Neuronal stem cell (in vitro differentiated cells): Measurements from ENCODE around the gene GMDS.

ENCODE experiments used
- DNase-seq: peaks from one replicate; pipeline ENCODE4 v3.0.0-alpha.2; 2013; ENCODE audit warnings: low spot score
- H2AFZ ChIP-seq: one replicate; pipeline ENCODE4 v1.6.1; 2013; ENCODE audit warnings: mild to moderate bottlenecking, low read length, inconsistent platforms
- H2AK5ac ChIP-seq: 2 replicates; pipeline ENCODE4 v1.6.1; 2013; ENCODE audit warnings: low read depth, mild to moderate bottlenecking, inconsistent platforms, low read length, moderate library complexity, mixed read lengths
- H2BK120ac ChIP-seq: 2 replicates; pipeline ENCODE4 v1.6.1; 2013; ENCODE audit warnings: low read depth, mild to moderate bottlenecking, inconsistent platforms, low read length, moderate library complexity, mixed read lengths
- H2BK12ac ChIP-seq: one replicate; pipeline ENCODE4 v1.6.1; 2013; ENCODE audit warnings: low read length, inconsistent platforms
- H2BK15ac ChIP-seq: 2 replicates; pipeline ENCODE4 v1.6.1; 2013; ENCODE audit warnings: mild to moderate bottlenecking, low read length, inconsistent platforms, mixed read lengths
- H2BK5ac ChIP-seq: one replicate; pipeline ENCODE4 v1.6.1; 2013; ENCODE audit warnings: inconsistent platforms, mild to moderate bottlenecking, low read length, moderate library complexity
- H3K14ac ChIP-seq: one replicate; pipeline ENCODE4 v1.6.1; 2013; ENCODE audit warnings: low read length, inconsistent platforms
- H3K18ac ChIP-seq: 2 replicates; pipeline ENCODE4 v1.6.1; 2013; ENCODE audit warnings: low read length, inconsistent platforms
- H3K23ac ChIP-seq: 2 replicates; pipeline ENCODE4 v1.6.1; 2013; ENCODE audit warnings: low read depth, mild to moderate bottlenecking, mixed read lengths, low read length, inconsistent platforms; ENCODE audit not compliant: poor library complexity
- H3K27ac ChIP-seq: replicated peaks from 3 replicates; pipeline ENCODE4 v1.5.1; 2013; ENCODE audit warnings: low read length, inconsistent platforms
- H3K27me3 ChIP-seq, 3 experiments: 2 replicates each; pipeline ENCODE4 v1.6.1; 2013; ENCODE audit warnings: low read length in 3 of 3, mild to moderate bottlenecking in 2 of 3, inconsistent platforms in 1 of 3, low read depth in 1 of 3, mixed read lengths in 1 of 3, moderate library complexity in 1 of 3; ENCODE audit not compliant: control insufficient read depth in 3 of 3, insufficient read depth in 3 of 3
- H3K36me3 ChIP-seq, 2 donors: replicated peaks in 1 of 2; 2 replicates each; pipeline ENCODE4 v1.6.1; 2013; ENCODE audit warnings: low read length in 2 of 2; ENCODE audit not compliant: control insufficient read depth in 2 of 2, insufficient read depth in 2 of 2
- H3K4ac ChIP-seq: 2 replicates; pipeline ENCODE4 v1.6.1; 2013; ENCODE audit warnings: inconsistent platforms, mild to moderate bottlenecking, low read length, moderate library complexity
- H3K4me1 ChIP-seq, 2 donors: 1 replicate in 1 of 2; 2 replicates in 1 of 2; pipeline ENCODE4 v1.6.1; 2013; ENCODE audit warnings: low read length in 2 of 2, low read depth in 1 of 2; ENCODE audit not compliant: control insufficient read depth in 2 of 2, insufficient read depth in 1 of 2
- H3K4me2 ChIP-seq: one replicate; pipeline ENCODE4 v1.6.1; 2013; ENCODE audit warnings: mild to moderate bottlenecking, low read length, inconsistent platforms; ENCODE audit not compliant: insufficient read depth, poor library complexity, severe bottlenecking
- H3K4me3 ChIP-seq, 2 donors: 2 replicates each; pipeline ENCODE4 v1.5.1; 2013; ENCODE audit warnings: low read length in 2 of 2, mild to moderate bottlenecking in 2 of 2, inconsistent platforms in 1 of 2, moderate library complexity in 1 of 2
- H3K79me1 ChIP-seq: one replicate; pipeline ENCODE4 v1.6.1; 2013; ENCODE audit warnings: low read depth, mild to moderate bottlenecking, inconsistent platforms, low read length, moderate library complexity
- H3K9ac ChIP-seq: one replicate; pipeline ENCODE4 v1.6.1; 2013; ENCODE audit warnings: mild to moderate bottlenecking, low read depth, low read length, inconsistent platforms; ENCODE audit not compliant: poor library complexity
- H3K9me3 ChIP-seq, 2 donors: replicated peaks in 1 of 2; 2 replicates each; pipeline versions ENCODE3 to v1.6.1; 2013; ENCODE audit warnings: low read length in 2 of 2, mild to moderate bottlenecking in 2 of 2, inconsistent platforms in 1 of 2, low read depth in 1 of 2, mixed read lengths in 1 of 2, moderate library complexity in 1 of 2; ENCODE audit not compliant: control insufficient read depth in 2 of 2, insufficient read depth in 1 of 2
- H4K8ac ChIP-seq: one replicate; pipeline ENCODE4 v1.6.1; 2013; ENCODE audit warnings: low read depth, mild to moderate bottlenecking, inconsistent platforms, low read length, moderate library complexity
- H4K91ac ChIP-seq: one replicate; pipeline ENCODE4 v1.6.1; 2013; ENCODE audit warnings: low read length, low read depth, mild to moderate bottlenecking, inconsistent platforms; ENCODE audit not compliant: poor library complexity
- WGBS, 2 donors: extraction: QIAGEN DNeasy Blood & Tissue Kit; methylation state at CpG; one replicate each; pipeline ENCODE4 v1.1.7; 2013; ENCODE audit warnings: missing lambda C conversion rate in 2 of 2, mixed read lengths in 1 of 2; ENCODE audit not compliant: insufficient read length in 2 of 2, insufficient replicate concordance in 1 of 2; ENCODE audit errors: extremely low coverage in 2 of 2; 5-methylcytosine and 5-hydroxymethylcytosine counted together

The GMDS gene

GRCh38 chr6:1645466-1646185 is 599.8 kb downstream of the GMDS start:
- H2BK12ac ChIP-seq: no peak overlapping the region
- no peak overlapping the region for H3K4me3 ChIP-seq
- no peaks in the 10 kb centered on the region for H3K9me3 ChIP-seq
- H3K4ac ChIP-seq: no peak overlapping the region
- no peak overlapping the region for H2BK5ac ChIP-seq
- DNase-seq: no peak
- no peak overlapping the region for H3K27ac ChIP-seq
- no peak overlapping the region for H2BK120ac ChIP-seq
- H3K23ac ChIP-seq: no peak overlapping the region
- no peak overlapping the region for H4K8ac ChIP-seq
- H2BK15ac ChIP-seq: no peak overlapping the region
- H3K27me3 ChIP-seq: no peaks in the 10 kb centered on the region
- H3K14ac ChIP-seq: no peak overlapping the region
- no peak overlapping the region for H4K91ac ChIP-seq
- H2AFZ ChIP-seq: no peak overlapping the region
- H3K4me2 ChIP-seq: no peak overlapping the region
- no peak overlapping the region for H2AK5ac ChIP-seq
- H3K18ac ChIP-seq: peak overlapping the region; percentile 62
- H3K36me3 ChIP-seq: no peaks in the 10 kb centered on the region
- WGBS, 2 donors: no CpG with 5 or more reads among the region's 14 CpGs
- no peak overlapping the region for H3K9ac ChIP-seq
- peaks cover 0 to 9% of the 10 kb centered on the region in 2 donors for H3K4me1 ChIP-seq
- no peaks in the 10 kb centered on the region for H3K79me1 ChIP-seq

- no peak overlapping the region for H4K8ac ChIP-seq
- peak overlapping the region; percentile 5 for H3K18ac ChIP-seq
- H3K23ac ChIP-seq: no peak overlapping the region
- no peak overlapping the region for H3K9ac ChIP-seq
- no peak overlapping the region for H3K4me2 ChIP-seq
- H4K91ac ChIP-seq: no peak overlapping the region
- no peak overlapping the region for H2BK120ac ChIP-seq
- no peak overlapping the region for H3K27ac ChIP-seq
- no peaks in the 10 kb centered on the region for H3K27me3 ChIP-seq
- H3K9me3 ChIP-seq: no peaks in the 10 kb centered on the region
- H2AFZ ChIP-seq: no peak overlapping the region
- no peaks in the 10 kb centered on the region for H3K36me3 ChIP-seq
- no peak overlapping the region for H3K4me3 ChIP-seq
- H2BK12ac ChIP-seq: peak overlapping the region; percentile 2
- H3K4ac ChIP-seq: no peak overlapping the region
- H2AK5ac ChIP-seq: peak overlapping the region; percentile 91
- no peaks in the 10 kb centered on the region for H3K79me1 ChIP-seq
- H2BK15ac ChIP-seq: no peak overlapping the region
- no peak overlapping the region for H2BK5ac ChIP-seq
- DNase-seq: no peak
- WGBS, 2 donors: no CpG with 5 or more reads among the region's 12 CpGs
- H3K14ac ChIP-seq: no peak overlapping the region
- H3K4me1 ChIP-seq: peaks cover 0 to 9% of the 10 kb centered on the region in 2 donors
Observed at GRCh38 chr6:1644516-1645060, 600.8 kb downstream of the GMDS start.

GRCh38 chr6:1643830-1644445 is 601.5 kb downstream of the GMDS start:
- no peaks in the 10 kb centered on the region for H3K36me3 ChIP-seq
- no peak overlapping the region for H2AFZ ChIP-seq
- peak overlapping the region; percentile 91 for H2AK5ac ChIP-seq
- no peak overlapping the region for H2BK15ac ChIP-seq
- no peak overlapping the region for H3K4me3 ChIP-seq
- H3K27ac ChIP-seq: no peak overlapping the region
- H3K9me3 ChIP-seq: no peaks in the 10 kb centered on the region
- H3K18ac ChIP-seq: peak overlapping the region; percentile 80
- H2BK120ac ChIP-seq: no peak overlapping the region
- H2BK12ac ChIP-seq: peak overlapping the region; percentile 80
- no peaks in the 10 kb centered on the region for H3K79me1 ChIP-seq
- H3K4me2 ChIP-seq: no peak overlapping the region
- H3K14ac ChIP-seq: no peak overlapping the region
- H3K27me3 ChIP-seq: no peaks in the 10 kb centered on the region
- peak overlapping the region; percentile 43 for H2BK5ac ChIP-seq
- peak overlapping the region; percentile 26 for H3K23ac ChIP-seq
- H3K4me1 ChIP-seq: peaks cover 0 to 9% of the 10 kb centered on the region in 2 donors
- no peak overlapping the region for H4K91ac ChIP-seq
- no peak for DNase-seq
- no peak overlapping the region for H3K9ac ChIP-seq
- no peak overlapping the region for H4K8ac ChIP-seq
- WGBS, 2 donors: no CpG with 5 or more reads among the region's 18 CpGs
- H3K4ac ChIP-seq: no peak overlapping the region

- Histone ChIP-seq H3K23ac (no peak overlapping the region), H3K9ac (no peak overlapping the region), H3K4me2 (no peak overlapping the region), H3K27ac (no peak overlapping the region), H2AFZ (no peak overlapping the region), H2AK5ac (no peak overlapping the region), H4K91ac (no peak overlapping the region), H2BK15ac (no peak overlapping the region), H2BK12ac (no peak overlapping the region), H3K4ac (no peak overlapping the region), H2BK120ac (no peak overlapping the region), H3K36me3 (no peaks in the 10 kb centered on the region), H3K4me3 (no peak overlapping the region), H4K8ac (peak overlapping the region; percentile 52), H3K9me3 (no peaks in the 10 kb centered on the region), H3K4me1 (peaks cover 0 to 9% of the 10 kb centered on the region in 2 donors), H3K14ac (no peak overlapping the region), H3K27me3 (no peaks in the 10 kb centered on the region), H3K18ac (no peak overlapping the region), H3K79me1 (no peaks in the 10 kb centered on the region), H2BK5ac (no peak overlapping the region)
- no CpG with 5 or more reads among the region's 7 CpGs for WGBS, 2 donors
- no peak for DNase-seq
Observed at GRCh38 chr6:1643111-1643510, 602.3 kb downstream of the GMDS start.
